ENCODE results near the gene FN3KRP.

Gene FN3KRP

DNA sequence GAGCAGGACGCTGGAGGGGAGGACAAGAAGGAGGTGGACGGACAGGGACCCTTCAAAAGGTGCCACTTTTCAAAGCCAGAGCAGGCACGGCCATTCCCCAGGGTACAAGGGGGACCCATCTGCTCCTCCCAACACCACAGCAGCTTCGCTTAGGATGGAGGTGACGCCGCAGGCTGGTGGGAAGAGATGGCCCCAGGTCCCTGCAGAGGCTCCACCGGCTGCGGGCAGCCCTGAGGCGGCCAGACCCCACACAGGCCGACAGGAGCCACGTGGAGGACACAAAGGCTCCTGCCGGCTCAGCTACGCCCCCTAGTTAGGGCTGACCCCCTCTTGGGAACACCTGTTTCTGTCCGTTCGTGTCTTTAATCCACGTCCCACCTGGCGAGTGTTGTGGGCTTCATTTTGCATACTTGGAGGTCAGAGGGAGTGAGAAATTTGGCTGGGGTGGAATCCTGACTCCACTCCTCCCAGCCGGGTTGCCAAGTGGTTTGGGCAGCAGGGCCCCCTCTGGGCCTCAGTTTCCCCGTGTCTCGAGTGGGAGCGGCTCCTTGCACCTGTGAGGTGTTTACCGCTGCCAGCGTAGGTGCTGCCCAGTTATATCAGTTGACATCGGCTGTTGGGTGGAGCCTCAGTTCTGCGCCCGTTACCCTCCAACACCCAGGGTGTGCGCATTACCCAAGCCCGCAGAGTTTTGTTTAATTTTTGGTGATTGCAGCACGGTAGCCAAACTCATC is 5.8 kb upstream of the FN3KRP start:
- TF ChIP-seq, protein P1, sequence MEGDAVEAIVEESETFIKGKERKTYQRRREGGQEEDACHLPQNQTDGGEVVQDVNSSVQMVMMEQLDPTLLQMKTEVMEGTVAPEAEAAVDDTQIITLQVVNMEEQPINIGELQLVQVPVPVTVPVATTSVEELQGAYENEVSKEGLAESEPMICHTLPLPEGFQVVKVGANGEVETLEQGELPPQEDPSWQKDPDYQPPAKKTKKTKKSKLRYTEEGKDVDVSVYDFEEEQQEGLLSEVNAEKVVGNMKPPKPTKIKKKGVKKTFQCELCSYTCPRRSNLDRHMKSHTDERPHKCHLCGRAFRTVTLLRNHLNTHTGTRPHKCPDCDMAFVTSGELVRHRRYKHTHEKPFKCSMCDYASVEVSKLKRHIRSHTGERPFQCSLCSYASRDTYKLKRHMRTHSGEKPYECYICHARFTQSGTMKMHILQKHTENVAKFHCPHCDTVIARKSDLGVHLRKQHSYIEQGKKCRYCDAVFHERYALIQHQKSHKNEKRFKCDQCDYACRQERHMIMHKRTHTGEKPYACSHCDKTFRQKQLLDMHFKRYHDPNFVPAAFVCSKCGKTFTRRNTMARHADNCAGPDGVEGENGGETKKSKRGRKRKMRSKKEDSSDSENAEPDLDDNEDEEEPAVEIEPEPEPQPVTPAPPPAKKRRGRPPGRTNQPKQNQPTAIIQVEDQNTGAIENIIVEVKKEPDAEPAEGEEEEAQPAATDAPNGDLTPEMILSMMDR (conservative IDR thresholded peaks at IDR 0.05; ENCODE audit: low read depth, low read length), result no peak
- no peak for DNase-seq (ENCODE audit: low read depth)
- no peak overlapping the region for H3K4me3 ChIP-seq (ENCODE audit: low read depth, low read length)

DNA sequence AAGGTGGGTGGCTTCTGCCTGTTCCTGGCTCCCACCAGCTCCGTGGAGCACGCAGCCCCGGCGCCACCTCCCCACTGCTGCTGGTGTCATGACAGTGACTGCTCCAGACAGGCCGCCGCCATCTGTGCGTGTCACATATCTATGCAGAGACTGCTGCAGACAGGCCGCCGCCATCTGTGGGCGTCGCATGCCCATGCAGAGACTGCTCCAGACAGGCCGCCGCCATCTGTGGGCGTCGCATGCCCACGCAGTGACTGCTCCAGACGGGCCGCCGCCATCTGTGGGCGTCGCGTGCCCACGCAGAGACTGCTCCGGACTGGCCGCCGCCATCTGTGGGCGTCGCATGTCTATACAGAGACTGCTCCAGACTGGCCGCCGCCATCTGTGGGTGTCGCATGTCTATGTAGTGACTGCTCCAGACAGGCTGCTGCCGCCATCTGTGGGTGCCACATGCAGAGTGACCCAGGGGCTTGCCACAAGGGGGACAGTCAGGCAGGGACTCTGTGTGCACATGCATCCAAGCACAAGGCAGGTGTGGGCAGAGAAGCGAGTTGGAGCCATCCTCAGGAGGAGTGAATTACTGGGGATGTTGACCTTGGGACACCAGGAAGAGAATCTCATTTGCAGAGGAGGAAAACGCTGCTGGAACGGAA is 3.3 kb upstream of the FN3KRP start:
- TF ChIP-seq, protein P1 (conservative IDR thresholded peaks at IDR 0.05; ENCODE audit: low read depth, low read length), result no peak
- H3K4me3 ChIP-seq (ENCODE audit: low read depth, low read length), result no peak overlapping the region

DNA sequence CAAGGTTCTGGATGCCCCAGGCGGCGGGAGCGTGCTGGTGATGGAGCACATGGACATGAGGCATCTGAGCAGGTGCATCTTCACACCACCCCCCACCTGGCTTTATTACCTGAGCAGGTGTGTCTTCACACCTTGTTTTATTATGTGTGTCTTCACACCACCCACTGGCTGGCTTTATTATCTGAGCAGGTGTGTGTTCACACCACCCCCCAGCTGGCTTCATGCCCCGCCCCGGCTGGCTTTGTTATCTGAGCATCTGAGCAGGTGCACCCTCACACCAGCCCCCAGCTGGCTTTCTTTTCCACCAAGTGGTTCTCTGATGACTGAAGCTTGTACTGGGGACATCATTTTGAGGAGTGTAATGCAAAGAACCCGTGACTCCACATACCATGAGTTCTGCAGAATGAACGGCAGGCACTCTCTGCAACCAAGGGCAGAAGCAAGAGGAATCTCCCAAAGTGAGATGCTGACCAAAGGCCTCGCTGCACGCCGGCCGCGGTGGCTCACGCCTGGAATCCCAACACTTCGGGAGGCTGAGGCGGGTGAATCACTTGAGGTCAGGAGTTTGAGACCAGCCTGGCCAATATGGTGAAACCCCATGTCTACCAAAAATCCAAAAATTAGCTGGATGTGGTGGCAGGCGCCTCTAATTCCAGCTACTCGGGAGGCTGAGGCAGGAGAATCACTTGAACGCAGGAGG is 2.6 kb downstream of the FN3KRP start:
- TF ChIP-seq, protein P1 (conservative IDR thresholded peaks at IDR 0.05; ENCODE audit: low read depth, low read length), result no peak
- H3K4me3 ChIP-seq (ENCODE audit: low read depth, low read length), result no peak overlapping the region
- DNase-seq (ENCODE audit: low read depth), result no peak

More for the DNA sequence above, 3.3 kb upstream of the FN3KRP start:
- no peak for DNase-seq (ENCODE audit: low read depth)

DNA sequence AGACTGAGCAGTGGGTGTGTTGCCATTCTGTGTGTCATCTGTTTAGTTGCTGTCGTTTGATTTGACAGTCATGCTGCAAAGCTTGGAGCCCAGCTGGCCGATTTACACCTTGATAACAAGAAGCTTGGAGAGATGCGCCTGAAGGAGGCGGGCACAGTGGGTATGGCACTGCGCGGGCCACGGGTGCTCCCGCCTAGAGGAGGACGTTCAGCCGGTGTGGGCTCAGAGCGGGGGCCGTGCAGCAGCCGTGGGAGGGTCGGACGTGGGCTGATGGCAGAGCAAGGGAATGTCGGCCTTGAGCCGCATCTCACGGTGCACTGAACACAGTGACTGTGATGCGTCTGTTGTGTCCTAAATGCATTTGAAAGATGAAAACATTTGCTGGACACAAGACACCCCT is 3.7 kb downstream of the FN3KRP start:
- TF ChIP-seq, protein P1 (conservative IDR thresholded peaks at IDR 0.05; ENCODE audit: low read depth, low read length), result no peak
- no peak for DNase-seq (ENCODE audit: low read depth)
- H3K4me3 ChIP-seq (ENCODE audit: low read depth, low read length), result no peak overlapping the region

DNA sequence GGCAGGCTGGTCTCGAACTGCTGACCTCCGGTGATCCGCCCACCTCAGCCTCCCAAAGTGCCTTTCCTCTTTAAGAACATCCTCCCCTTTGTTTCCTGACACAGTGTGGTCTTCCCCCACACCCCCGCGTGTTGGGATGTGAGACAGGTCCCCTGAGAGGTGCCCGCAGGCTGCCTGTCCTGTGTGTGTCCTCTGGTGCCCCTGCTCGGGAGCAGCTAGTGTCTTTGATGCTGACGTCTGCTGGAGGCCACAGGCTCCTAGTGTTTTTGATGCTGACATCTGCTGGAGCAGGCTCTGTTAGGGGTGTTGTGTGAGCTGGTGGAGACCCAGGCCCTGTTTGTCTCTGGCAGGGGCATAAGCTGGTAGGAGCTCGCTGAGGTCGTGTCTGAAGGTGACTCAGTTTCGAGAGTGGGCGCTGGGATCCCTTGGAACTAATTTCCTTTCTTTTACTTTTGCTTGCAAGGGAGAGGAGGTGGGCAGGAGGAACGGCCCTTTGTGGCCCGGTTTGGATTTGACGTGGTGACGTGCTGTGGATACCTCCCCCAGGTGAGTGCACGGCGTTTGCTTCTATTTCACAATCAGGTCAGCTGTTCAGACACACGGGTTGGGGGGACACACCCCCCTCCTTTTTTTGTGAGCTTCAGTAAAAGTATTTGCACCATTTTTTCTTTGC is 6.0 kb downstream of the FN3KRP start:
- H3K4me3 ChIP-seq (ENCODE audit: low read depth, low read length), result no peak overlapping the region
- TF ChIP-seq, protein P1 (conservative IDR thresholded peaks at IDR 0.05; ENCODE audit: low read depth, low read length), result no peak
- no peak for DNase-seq (ENCODE audit: low read depth)

DNA sequence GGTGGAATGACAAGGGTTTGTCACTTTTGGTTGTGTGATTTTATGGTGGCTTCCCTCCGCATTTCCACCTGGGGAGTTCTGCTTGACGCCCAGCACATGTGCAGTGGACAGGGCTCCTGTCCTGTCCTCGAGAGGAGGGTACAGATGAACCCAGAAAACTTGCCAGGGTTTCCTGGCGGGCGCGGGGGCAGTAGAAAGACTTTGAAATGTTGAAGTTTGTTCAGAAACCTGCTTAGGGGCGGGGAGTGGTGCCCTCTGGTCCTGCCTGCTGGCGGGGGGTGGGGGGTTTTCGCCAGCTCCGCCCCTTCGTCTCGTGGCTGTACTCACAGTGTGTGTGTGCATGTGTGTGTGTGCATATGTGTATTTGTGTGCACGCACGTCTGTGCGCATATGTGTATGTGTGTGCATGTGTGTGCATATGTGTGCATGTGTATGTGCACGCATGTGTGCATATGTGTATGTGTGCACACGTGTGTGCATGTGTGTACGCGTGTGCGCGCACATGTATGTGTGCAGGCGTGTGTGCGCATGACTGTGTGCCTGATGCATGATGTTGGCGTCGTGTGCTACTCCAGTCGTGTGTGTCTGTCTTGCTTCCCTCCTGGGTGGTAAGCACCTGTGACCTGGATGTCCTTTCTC is 6.8 kb downstream of the FN3KRP start:
- no peak overlapping the region for H3K4me3 ChIP-seq (ENCODE audit: low read depth, low read length)
- no peak for DNase-seq (ENCODE audit: low read depth)
- TF ChIP-seq, protein P1 (conservative IDR thresholded peaks at IDR 0.05; ENCODE audit: low read depth, low read length), result no peak
